ENCODE measurements around the gene GRK6. TPM values are rescaled to one million over a fixed set of nuclear protein-coding genes. Genes with fewer than 3 reads are reported as not detected.

The GRK6 gene
- total and polyA plus RNA-seq, 2 of the 4 experiments (the other 2 are of a cell fraction): 25.3 to 30.1 TPM

DNA sequence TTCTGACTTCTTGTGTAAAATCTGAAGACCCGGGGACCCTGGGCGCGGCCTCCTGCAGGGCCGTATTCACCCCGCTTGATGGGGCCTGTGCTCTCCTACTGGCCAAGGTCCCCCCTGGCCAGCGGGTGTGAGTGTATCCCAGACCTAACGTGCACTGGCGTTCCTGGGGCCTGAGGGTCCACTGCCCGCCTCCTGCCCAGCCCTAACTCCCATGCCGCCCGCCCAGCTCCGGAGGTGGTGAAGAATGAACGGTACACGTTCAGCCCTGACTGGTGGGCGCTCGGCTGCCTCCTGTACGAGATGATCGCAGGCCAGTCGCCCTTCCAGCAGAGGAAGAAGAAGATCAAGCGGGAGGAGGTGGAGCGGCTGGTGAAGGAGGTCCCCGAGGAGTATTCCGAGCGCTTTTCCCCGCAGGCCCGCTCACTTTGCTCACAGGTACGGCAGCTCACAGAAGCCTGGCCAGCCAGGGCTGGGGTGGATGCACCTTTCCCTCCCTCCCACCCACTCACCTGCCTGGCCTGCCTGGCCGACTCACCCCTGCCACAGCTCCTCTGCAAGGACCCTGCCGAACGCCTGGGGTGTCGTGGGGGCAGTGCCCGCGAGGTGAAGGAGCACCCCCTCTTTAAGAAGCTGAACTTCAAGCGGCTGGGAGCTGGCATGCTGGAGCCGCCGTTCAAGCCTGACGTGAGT lies 9.5 kb downstream of the GRK6 start:
- Histone ChIP-seq H3K27me3 (ENCODE audit: control insufficient read depth, insufficient read depth, low read length) (no peaks in the 10 kb centered on the region), H2BK15ac (ENCODE audit: low read depth, low read length) (no peak overlapping the region), H3K18ac (ENCODE audit: low read depth, low read length) (no peak overlapping the region), H3K9me3 (ENCODE audit: control insufficient read depth, insufficient read depth, low read length) (no peaks in the 10 kb centered on the region), H3K4ac (ENCODE audit: low read depth, low read length) (no peak overlapping the region), H3K36me3 (ENCODE audit: control insufficient read depth, insufficient read depth, low read length) (peaks cover 56% of the 10 kb centered on the region), H4K8ac (ENCODE audit: low read depth in 2 of 2, low read length in 2 of 2) (no peak overlapping the region), H2AK5ac (ENCODE audit: low read depth, low read length) (no peak overlapping the region), H4K91ac (ENCODE audit: insufficient read depth, low read depth, low read length) (no peak overlapping the region), H3K23ac (ENCODE audit: low read depth, low read length) (no peak overlapping the region), H3K9ac (ENCODE audit: low read depth, low read length) (no peak overlapping the region), H4K5ac (ENCODE audit: low read depth, low read length) (no peak overlapping the region), H4K20me1 (ENCODE audit: insufficient read depth, low read length) (peaks cover 2% of the 10 kb centered on the region; the same call in 1 of the 2 replicates), H2BK20ac (ENCODE audit: low read depth, low read length) (no peak overlapping the region), H2BK5ac (ENCODE audit: low read depth, low read length, poor library complexity, severe bottlenecking) (no peak overlapping the region), H3K9me1 (ENCODE audit: insufficient read depth, low read length) (peaks cover 6% of the 10 kb centered on the region; the same call in 1 of the 2 replicates), H3K79me1 (ENCODE audit: low read depth in 1 of 2, low read length in 2 of 2) (0 out of 4 replicates have a peak, but pooled peaks cover 0 to 3% of the 10 kb centered on the region in 2 experiments), H2BK120ac (ENCODE audit: low read depth, low read length) (no peak overlapping the region), H3K14ac (replicated peaks; ENCODE audit: low read depth, low read length) (no peak overlapping the region), H3K4me1 (ENCODE audit: control insufficient read depth, insufficient read depth, low read length) (no peaks in the 10 kb centered on the region), H3K4me3 (ENCODE audit: insufficient read depth, low read depth, low read length) (no peak overlapping the region), H3K56ac (ENCODE audit: extremely low read depth, insufficient read depth, low read length) (no peak overlapping the region), H3K4me2 (ENCODE audit: low read depth, low read length) (no peak overlapping the region), H2AFZ (replicated peaks; ENCODE audit: low read length, poor library complexity) (no peak overlapping the region), H3K27ac (ENCODE audit: insufficient read depth, low read length) (no peak overlapping the region), H2AK9ac (replicated peaks; ENCODE audit: low read depth, low read length, poor library complexity) (no peak overlapping the region)
- DNase-seq: no peak
- CTCF ChIA-PET: interaction anchor here (0.7 kb wide), 1 partner anchor 32 kb away, joined by 3 read pairs; no protein-coding TSS in a partner anchor
- ATAC-seq (ENCODE audit: low read depth): no peak
- intact Hi-C loops (cut with micrococcal nuclease): no loop called here
- POLR2A ChIA-PET (ENCODE audit: unreplicated experiment): interaction anchor here (0.6 kb wide), 1 partner anchor 10 kb away, joined by 7 read pairs; the partner anchor contains the start of gene GRK6
- BruUV-seq (replicated peaks): no TSS peak
- dilution Hi-C loops (cut with HindIII; ENCODE audit: low sequenced_read_pairs, unreplicated experiment): no loop called here
- TF ChIP-seq MXI1 (IDR thresholded peaks at IDR 0.05; ENCODE audit: borderline replicate concordance, low read depth, low read length) (no peak), POLR2A (IDR thresholded peaks at IDR 0.05; ENCODE audit: low read depth, low read length) (no peak), MAFK (IDR thresholded peaks at IDR 0.05; ENCODE audit: low read depth, low read length) (no peak), RAD21 (IDR thresholded peaks at IDR 0.05; ENCODE audit: low read length) (no peak), SMC3 (IDR thresholded peaks at IDR 0.05; ENCODE audit: low read depth, low read length) (no peak), USF2 (IDR thresholded peaks at IDR 0.05; ENCODE audit: low read depth, low read length) (no peak), BHLHE40 (IDR thresholded peaks at IDR 0.05; ENCODE audit: low read depth, low read length) (no peak), NFE2L2 (IDR thresholded peaks at IDR 0.05; ENCODE audit: low read depth, low read length) (no peak)
- in situ Hi-C loops (cut with MboI; ENCODE audit: low sequenced_read_pairs): no loop called here
- 98% methylated on average over 17 of the region's 37 CpGs; no CpG with 5 or more reads in 1 of the 2 experiments for WGBS, 2 experiments (ENCODE audit: extremely low coverage in 2 of 2, insufficient read length in 1 of 2)
